Ishikawa (cell line): ENCODE measurements around the gene TBC1D2B.

ENCODE experiments used
- CEBPB ChIP-seq: IDR thresholded peaks from 2 replicates; pipeline ENCODE4 v1.6.1; 2012
- CREB1 ChIP-seq: IDR thresholded peaks from 2 replicates; pipeline ENCODE4 v1.6.1; 2012; ENCODE audit warnings: low read depth
- EGR1 ChIP-seq: IDR thresholded peaks from 2 replicates; pipeline ENCODE4 v1.6.1; 2012
- EP300 ChIP-seq: IDR thresholded peaks from 2 replicates; pipeline ENCODE4 v1.6.1; 2012; ENCODE audit warnings: borderline replicate concordance
- FOXM1 ChIP-seq: IDR thresholded peaks from 2 replicates; pipeline ENCODE4 v1.6.1; 2012; ENCODE audit warnings: low read depth, borderline replicate concordance
- NFIC ChIP-seq: IDR thresholded peaks from 2 replicates; pipeline ENCODE4 v1.6.1; 2012
- RAD21 ChIP-seq: IDR thresholded peaks from 2 replicates; pipeline ENCODE4 v1.6.1; 2012; ENCODE audit warnings: low read depth
- TAF1 ChIP-seq: IDR thresholded peaks from 2 replicates; pipeline ENCODE4 v1.6.1; 2012; ENCODE audit warnings: low read depth, mild to moderate bottlenecking
- TCF12 ChIP-seq: IDR thresholded peaks from 2 replicates; pipeline ENCODE4 v1.6.1; 2012; ENCODE audit warnings: low read depth
- TEAD4 ChIP-seq: IDR thresholded peaks from 2 replicates; pipeline ENCODE4 v1.6.1; 2012
- USF1 ChIP-seq: IDR thresholded peaks from 2 replicates; pipeline ENCODE4 v1.6.1; 2012
- YY1 ChIP-seq: IDR thresholded peaks from 2 replicates; pipeline ENCODE4 v1.6.1; 2012; ENCODE audit warnings: low read depth
- ZBTB7A ChIP-seq: IDR thresholded peaks from 2 replicates; pipeline ENCODE4 v1.6.1; 2012; ENCODE audit warnings: low read depth
- TF ChIP-seq, protein P1 (sequence below): IDR thresholded peaks from 2 replicates; pipeline ENCODE4 v1.6.1; 2012; ENCODE audit warnings: low read depth, mild to moderate bottlenecking
- TF ChIP-seq, protein P2 (sequence below): IDR thresholded peaks from 2 replicates; pipeline ENCODE4 v1.6.1; 2012

The TBC1D2B gene

GRCh38 chr15:78024883-78025282 is 52.6 kb downstream of the TBC1D2B start:
- no peak for TF ChIP-seq TCF12
- TF ChIP-seq RAD21, result no peak
- no peak for TF ChIP-seq EGR1
- no peak for TF ChIP-seq ZBTB7A
- no peak for TF ChIP-seq YY1
- TF ChIP-seq, protein P1, sequence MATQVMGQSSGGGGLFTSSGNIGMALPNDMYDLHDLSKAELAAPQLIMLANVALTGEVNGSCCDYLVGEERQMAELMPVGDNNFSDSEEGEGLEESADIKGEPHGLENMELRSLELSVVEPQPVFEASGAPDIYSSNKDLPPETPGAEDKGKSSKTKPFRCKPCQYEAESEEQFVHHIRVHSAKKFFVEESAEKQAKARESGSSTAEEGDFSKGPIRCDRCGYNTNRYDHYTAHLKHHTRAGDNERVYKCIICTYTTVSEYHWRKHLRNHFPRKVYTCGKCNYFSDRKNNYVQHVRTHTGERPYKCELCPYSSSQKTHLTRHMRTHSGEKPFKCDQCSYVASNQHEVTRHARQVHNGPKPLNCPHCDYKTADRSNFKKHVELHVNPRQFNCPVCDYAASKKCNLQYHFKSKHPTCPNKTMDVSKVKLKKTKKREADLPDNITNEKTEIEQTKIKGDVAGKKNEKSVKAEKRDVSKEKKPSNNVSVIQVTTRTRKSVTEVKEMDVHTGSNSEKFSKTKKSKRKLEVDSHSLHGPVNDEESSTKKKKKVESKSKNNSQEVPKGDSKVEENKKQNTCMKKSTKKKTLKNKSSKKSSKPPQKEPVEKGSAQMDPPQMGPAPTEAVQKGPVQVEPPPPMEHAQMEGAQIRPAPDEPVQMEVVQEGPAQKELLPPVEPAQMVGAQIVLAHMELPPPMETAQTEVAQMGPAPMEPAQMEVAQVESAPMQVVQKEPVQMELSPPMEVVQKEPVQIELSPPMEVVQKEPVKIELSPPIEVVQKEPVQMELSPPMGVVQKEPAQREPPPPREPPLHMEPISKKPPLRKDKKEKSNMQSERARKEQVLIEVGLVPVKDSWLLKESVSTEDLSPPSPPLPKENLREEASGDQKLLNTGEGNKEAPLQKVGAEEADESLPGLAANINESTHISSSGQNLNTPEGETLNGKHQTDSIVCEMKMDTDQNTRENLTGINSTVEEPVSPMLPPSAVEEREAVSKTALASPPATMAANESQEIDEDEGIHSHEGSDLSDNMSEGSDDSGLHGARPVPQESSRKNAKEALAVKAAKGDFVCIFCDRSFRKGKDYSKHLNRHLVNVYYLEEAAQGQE, result no peak
- TF ChIP-seq TAF1, result no peak
- no peak for TF ChIP-seq USF1
- TF ChIP-seq CEBPB, result no peak
- TF ChIP-seq EP300, result no peak
- TF ChIP-seq, protein P2, sequence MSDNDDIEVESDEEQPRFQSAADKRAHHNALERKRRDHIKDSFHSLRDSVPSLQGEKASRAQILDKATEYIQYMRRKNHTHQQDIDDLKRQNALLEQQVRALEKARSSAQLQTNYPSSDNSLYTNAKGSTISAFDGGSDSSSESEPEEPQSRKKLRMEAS, result no peak
- no peak for TF ChIP-seq NFIC
- TF ChIP-seq FOXM1, result no peak
- TF ChIP-seq TEAD4, result no peak
- TF ChIP-seq CREB1, result no peak

- TF ChIP-seq TEAD4 (no peak), FOXM1 (no peak), CREB1 (no peak), TCF12 (no peak)
Measured at GRCh38 chr15:78024519-78024870, 53.0 kb downstream of the TBC1D2B start.

GRCh38 chr15:78023865-78024518 is 53.5 kb downstream of the TBC1D2B start:
- TF ChIP-seq RAD21 (no peak), YY1 (no peak), CEBPB (no peak), TEAD4 (no peak), EGR1 (no peak)
- TF ChIP-seq, protein P1, result no peak

- TF ChIP-seq EGR1, result no peak
- no peak for TF ChIP-seq RAD21
- TF ChIP-seq, protein P2, result no peak
- TF ChIP-seq TAF1, result no peak
- no peak for TF ChIP-seq CREB1
- TF ChIP-seq NFIC, result no peak
- no peak for TF ChIP-seq YY1
- TF ChIP-seq TCF12, result no peak
- TF ChIP-seq ZBTB7A, result no peak
- TF ChIP-seq EP300, result no peak
- no peak for TF ChIP-seq CEBPB
- TF ChIP-seq, protein P1, result no peak
- no peak for TF ChIP-seq USF1
- TF ChIP-seq FOXM1, result no peak
- no peak for TF ChIP-seq TEAD4
Measured at GRCh38 chr15:78023081-78023665, 54.3 kb downstream of the TBC1D2B start.
